ENCODE measurements around the gene MICALL1.

The MICALL1 gene

GRCh38 chr22:37925767-37926166 is 19.7 kb downstream of the MICALL1 start:
- H3K27ac ChIP-seq = no peak overlapping the region
- TF ChIP-seq ZFX (IDR thresholded peaks at IDR 0.05) = no peak
- no peak for TF ChIP-seq CTCF (conservative IDR thresholded peaks at IDR 0.05)

- TF ChIP-seq CTCF (conservative IDR thresholded peaks at IDR 0.05) = no peak
- no peak for TF ChIP-seq ZFX (IDR thresholded peaks at IDR 0.05)
Measured at GRCh38 chr22:37926358-37926757, 20.3 kb downstream of the MICALL1 start.

GRCh38 chr22:37926771-37927636 is 20.9 kb downstream of the MICALL1 start:
- TF ChIP-seq CTCF (conservative IDR thresholded peaks at IDR 0.05) (no peak), ZFX (IDR thresholded peaks at IDR 0.05) (no peak)
- H3K27ac ChIP-seq = no peak overlapping the region

More at GRCh38 chr22:37926358-37926757, 20.3 kb downstream of the MICALL1 start:
- no peak overlapping the region for H3K27ac ChIP-seq

- TF ChIP-seq ZFX (IDR thresholded peaks at IDR 0.05) (no peak), CTCF (conservative IDR thresholded peaks at IDR 0.05) (no peak)
- H3K27ac ChIP-seq = no peak overlapping the region
Measured at GRCh38 chr22:37927637-37927936, 21.5 kb downstream of the MICALL1 start.

GRCh38 chr22:37929390-37929789 is 23.3 kb downstream of the MICALL1 start:
- no peak for TF ChIP-seq CTCF (conservative IDR thresholded peaks at IDR 0.05)
- TF ChIP-seq ZFX (IDR thresholded peaks at IDR 0.05) = no peak
- H3K27ac ChIP-seq = no peak overlapping the region

GRCh38 chr22:37930270-37930951 is 24.3 kb downstream of the MICALL1 start:
- no peak; the same call in 1 of the 2 replicates for TF ChIP-seq CTCF (conservative IDR thresholded peaks at IDR 0.05)
- TF ChIP-seq ZFX (IDR thresholded peaks at IDR 0.05) = no peak
- no peak overlapping the region; the same call in 1 of the 2 replicates for H3K27ac ChIP-seq

- TF ChIP-seq CTCF (conservative IDR thresholded peaks at IDR 0.05) = no peak; the same call in 1 of the 2 replicates
- no peak for TF ChIP-seq ZFX (IDR thresholded peaks at IDR 0.05)
Measured at GRCh38 chr22:37930952-37931440, 24.9 kb downstream of the MICALL1 start.

More at GRCh38 chr22:37930952-37931440, 24.9 kb downstream of the MICALL1 start:
- H3K27ac ChIP-seq = no peak overlapping the region; the same call in 1 of the 2 replicates
